ENCODE results near the gene MGAT5.

The MGAT5 gene

DNA sequence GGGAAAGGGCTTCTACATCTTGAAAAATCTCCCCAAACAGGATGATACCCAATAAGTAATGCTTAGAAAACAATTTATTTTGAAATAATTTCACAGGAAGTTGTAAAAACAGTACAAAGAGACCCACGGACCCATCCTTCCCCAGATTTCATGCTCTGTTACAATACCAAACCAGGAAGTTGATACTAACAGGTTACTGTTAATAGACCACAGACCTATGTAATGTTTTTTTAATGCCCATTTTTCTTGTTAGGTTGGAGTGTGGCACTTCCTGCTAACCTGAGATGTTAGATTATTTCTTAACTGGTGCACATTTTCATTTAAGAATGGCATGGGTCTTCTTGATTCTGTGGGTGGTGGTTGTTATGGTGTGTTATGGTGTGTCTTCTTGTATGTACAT, 21.4 kb upstream of the MGAT5 start:
- no peak for DNase-seq

DNA sequence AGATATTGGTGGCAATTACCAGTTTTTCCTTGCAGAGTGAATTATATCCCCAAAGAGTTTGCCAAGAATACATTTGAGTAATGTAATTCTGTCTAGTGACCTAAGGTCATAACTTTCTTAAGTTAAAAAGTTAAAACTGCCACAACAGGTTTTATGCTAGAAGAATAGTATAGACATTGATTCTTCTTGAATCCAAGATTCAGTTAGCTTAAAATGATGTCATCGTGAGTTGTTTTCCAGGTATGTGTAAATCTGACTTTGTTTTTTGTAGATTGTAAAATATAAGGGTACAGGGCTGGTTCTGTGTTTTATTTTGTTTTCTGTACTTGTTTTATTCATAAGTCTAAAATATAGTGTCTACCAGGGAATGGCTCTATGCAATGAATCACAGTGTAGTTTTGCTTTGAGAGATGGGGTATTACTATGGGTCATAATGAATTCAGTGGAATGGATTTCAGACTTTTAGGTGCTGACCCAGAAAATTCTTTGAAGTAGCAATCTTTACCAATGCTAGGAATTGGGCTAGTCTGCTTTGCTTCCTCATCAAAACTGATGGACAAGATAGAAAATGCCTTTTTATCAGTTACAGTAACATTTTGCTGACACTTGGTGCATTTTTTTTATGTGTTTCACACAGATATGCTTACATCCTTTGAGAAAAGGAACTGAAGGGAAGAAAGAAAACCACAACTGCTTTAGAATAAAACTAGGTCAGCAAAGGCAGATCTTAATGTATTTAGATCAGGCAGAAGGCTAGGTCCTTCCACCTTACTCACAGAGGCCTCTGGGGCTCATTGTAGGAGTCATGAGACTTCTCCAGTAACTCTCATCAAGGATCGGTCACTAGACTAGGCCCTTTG, 20.8 kb upstream of the MGAT5 start:
- no peak for DNase-seq

DNA sequence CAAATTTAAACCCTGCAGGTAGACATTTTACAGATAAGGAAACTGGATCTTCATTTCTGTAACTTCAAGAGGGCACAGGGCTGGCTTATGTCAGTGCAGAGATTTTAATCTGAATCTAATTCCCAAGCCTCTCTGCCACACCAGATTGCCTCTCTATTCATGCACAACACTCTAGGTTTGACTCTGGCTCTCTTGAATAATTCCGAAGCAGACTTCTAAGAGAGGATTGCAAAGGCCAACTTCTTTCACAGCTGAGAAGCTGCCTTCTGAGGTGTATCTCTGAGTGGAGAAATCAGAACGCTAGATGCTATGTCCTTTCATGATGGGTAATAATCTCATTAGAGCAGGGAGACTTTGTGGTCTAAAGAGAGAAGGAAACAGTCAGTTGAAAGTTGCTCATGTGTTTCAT, 20.1 kb upstream of the MGAT5 start:
- DNase-seq = no peak

DNA sequence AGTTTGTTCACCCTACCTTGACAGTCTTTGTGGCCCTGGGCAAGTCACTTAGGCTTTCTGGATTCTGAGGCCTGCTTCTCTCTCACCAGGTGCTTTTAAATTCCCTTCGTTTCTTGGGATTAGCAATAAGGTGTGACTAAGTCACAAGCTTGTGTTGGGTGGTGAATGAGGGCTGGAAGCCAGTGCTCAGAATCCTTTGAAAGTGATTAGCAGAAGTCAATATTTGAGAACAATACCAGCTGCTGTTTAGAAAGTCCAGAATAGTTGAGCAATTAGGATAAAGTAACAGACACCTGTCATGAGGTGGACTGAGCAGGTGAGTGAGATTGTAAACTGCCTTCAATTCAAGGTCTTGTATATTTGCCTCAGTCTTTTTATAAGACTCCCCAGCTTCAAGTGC, 19.3 kb upstream of the MGAT5 start:
- DNase-seq = no peak

DNA sequence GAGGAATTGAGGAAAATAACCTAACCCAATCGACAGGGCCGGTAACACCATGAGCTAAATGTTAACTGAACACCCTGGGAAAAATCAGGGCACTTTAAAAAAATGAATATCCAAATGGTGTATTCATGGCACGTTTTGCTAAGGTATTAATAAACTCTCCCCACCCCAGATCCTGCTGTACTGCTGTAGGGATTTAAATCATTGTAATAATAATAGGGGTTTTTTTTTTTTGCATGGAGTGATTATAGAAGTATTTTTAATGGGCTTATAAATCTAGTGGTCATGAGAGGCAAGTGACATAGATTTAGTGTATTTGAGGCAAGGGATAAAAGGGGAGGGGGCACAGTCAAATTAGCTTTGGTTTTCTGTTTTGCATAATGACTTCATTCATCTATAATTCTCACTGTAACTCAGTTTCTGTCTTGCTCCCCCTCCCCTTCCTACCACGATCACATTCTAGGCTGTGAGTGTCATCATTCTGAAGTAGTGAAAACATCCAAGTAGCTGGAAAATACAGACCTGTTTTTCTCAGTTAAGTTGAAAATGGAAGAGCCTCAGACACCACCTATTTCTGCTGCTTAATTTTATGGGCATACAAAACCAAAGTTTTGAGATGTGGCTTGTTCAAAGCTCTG, 18.2 kb upstream of the MGAT5 start:
- DNase-seq = no peak

DNA sequence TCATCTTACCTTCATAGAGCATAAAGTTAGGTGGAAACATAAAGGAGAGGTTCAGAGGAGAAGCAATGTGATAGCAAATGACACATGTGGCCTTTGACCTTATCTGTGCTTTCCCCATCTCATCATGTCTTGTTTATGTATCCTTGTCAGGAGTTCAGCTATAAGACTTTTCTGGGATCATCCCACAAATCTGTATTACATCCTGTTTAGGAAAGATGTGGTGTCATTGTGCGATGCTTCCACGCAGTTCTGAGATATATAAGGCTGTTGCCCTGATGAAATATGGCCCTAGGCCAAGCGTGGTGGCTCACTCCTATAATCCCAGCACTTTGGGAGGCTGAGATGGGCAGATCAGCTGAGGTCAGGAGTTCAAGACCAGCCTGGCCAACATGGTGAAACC, 15.5 kb upstream of the MGAT5 start:
- DNase-seq = no peak

DNA sequence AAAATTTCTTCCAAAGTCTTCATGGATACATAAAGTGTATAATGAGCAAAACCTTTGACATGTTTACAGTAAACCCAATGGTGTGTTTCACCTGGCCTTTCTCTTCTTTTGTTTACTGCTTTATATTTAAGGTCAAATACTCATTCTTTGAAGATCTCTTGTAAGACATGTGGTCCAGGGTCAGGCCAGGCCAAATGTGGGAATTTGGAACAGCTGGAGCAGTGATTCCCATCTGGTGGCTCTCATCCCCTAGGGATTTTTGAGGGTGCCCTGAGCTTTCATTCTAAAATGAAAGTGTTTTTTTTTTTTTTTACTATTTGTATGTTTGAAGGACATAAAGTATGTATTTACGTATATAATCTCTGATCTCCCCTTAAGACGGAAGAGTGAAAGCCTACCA, 13.8 kb upstream of the MGAT5 start:
- DNase-seq = no peak

DNA sequence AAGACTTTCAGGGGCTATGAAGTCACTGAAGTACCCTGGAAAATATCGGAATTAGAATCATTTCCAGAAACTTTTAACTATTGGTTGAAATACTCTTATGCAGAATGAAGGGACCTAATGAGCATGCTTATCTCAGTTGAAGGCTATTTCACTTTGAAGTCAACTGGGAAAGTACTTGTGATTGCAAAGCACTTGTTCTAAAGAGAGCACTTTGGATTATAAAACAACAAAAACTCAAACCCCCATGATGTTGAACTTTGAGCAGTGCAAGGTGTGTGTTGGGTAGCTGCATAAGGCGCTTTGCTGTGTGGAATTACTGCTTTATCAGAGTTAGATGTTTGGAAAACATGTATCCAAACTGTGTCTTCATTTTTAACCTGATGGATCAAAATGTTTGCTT, 12.0 kb upstream of the MGAT5 start:
- DNase-seq = no peak

DNA sequence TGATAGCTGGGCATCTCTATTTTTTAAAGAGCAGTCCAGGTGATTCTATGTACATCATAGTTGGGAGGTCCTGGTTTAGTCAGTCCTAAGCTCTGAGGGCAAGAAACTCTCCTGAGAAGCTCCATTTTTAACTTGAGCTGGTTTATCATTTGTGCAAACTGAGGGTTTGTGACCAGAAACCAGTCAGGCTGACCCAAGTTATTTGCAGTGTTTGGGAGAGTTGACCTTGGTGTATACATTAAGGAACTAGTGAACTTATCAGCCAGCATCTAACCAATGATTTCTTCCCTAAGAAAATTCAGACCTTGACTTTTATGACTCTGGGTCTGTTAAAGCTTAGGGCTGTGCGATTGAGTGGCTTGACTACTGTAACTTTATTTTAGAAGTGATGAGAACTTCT, 10.6 kb upstream of the MGAT5 start:
- no peak for DNase-seq

DNA sequence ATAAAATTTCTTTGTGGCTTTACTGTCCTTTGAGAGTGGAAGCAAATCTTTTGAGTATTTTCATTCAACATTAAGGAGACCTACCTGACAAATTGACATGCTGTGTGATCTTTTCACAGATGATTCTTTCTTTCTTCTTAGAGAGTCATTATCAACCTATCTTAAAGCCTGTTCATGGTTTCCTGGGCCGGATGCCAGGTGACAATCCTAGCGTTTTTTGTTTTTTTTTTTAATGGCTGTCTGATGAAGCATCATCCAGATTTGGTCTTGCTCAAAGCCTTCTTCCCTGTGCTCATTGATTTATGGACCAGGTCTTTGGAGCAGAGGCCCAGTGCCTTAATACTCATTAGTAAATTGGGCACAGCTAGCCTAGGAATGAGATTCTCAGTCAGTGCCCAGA, 9.8 kb upstream of the MGAT5 start:
- no peak for DNase-seq

DNA sequence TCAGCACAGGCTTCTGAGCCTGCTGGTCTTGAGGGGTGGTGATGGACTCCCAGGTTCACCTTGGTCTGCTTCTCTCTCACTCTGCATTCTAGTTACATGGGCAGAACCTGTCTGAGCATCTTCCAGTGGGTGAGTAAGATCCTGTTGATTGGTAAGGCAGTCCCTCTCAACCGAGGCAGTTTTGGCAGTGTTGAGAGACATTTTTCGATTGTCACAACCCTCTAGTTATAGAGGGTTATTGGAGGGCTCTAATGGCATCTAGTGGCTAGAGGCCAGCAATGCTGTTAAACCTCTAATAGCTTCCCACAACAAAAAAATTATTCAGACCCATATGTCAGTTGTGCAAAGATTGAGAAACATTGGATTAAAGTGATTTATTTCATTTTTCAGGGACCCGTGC, 9.3 kb upstream of the MGAT5 start:
- DNase-seq = no peak

DNA sequence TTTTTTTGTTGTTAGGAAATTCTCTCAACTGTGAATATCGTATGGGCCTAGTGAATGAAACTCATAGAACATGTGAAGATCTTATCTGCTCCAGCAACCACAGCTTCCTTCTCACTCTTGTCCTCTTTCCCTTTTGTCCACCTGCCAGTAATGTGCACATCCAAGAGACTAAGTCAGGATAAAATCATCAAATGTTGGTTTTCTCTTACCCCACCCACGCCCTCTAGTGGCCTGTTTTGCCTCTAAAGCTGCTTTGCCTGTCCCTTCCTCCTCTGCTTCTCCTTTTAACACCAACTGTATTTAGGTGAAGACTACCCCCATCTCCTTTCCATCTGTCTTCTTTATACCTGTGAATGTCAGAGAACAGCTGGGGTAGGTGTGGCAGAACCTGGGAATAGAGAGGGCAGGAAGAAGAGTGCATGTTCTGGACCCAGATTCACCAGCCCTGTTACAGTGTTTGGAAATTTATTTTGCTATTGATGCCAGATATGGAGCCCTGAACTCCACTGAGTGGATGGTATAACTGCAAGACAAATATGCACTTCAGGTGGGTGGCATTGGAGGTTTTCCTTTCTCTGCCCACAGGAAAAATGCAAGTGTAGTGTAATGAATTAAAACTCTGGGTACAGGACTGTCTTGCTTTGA, 8.4 kb upstream of the MGAT5 start:
- no peak for DNase-seq

DNA sequence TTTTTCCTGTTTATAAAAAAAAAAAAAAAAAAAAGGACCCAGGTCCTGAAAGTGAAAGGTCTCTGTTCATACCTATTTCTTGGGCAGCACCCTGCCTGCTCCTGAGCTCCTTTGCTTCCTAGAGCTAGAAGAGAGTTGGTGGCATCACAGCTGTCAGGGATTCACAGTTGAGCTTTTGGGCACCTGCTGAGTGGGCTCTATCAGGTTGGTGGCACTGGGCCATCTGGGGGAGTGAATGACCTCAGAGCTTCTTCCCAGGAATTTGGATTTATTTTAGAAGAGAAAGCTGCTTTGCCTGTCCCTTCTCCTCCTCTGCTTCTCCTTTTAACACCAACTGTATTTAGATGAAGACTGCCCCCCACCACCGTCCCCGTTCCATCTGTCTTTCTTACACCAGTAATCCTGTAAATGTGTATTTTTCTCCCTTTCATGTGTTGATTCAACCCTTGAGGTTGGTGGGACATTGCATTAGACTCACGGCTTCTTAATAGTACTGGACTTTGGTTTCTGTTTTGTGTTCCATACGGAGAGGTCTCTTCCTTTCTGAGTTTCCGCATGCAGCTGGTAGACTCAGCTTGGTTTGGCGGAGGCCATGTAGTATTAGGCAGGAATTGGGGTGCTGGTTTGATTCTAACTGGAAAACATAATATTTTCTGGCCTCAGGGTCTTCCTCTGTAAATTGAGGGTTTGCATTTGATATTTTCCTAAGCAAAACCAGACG, 7.6 kb upstream of the MGAT5 start:
- DNase-seq = no peak

DNA sequence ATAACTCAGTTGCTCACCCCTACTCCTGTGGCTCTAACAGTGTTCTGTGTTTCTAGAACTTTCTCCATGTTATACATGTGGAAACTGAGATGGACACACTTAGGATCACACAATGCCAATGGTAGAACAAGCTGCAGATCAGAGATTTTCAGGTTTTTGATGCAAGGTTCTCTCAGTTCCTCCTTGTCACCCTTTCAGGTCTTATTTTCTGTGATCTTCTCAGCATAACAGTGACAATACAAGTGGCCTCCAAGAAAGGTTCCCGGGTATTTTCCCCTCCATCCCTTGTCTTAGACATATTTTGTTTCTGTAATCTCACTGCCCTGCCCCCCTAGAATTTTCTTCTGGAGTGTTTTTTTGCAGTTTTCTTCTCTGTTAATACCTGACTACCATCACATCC, 6.2 kb upstream of the MGAT5 start:
- no peak for DNase-seq

DNA sequence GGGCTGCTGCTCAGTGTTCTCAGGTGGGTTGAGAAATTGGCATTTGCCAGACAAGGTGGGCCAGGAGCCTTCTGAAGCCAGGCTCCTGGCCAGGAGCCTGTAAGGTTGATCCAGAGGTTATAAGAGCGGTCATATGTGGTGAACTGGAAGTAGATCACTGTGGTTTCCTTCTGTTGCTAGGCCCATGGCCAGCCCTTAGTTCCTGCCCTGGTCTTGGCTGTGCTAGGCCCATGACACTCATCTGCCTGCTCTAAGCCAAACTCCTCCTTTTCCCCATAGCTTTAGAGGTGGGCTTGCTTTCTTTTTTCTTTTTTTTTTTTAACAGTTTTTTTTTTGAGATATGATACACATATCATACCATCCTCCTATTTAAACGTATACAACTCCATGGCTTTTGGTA, 5.0 kb upstream of the MGAT5 start:
- no peak for DNase-seq

DNA sequence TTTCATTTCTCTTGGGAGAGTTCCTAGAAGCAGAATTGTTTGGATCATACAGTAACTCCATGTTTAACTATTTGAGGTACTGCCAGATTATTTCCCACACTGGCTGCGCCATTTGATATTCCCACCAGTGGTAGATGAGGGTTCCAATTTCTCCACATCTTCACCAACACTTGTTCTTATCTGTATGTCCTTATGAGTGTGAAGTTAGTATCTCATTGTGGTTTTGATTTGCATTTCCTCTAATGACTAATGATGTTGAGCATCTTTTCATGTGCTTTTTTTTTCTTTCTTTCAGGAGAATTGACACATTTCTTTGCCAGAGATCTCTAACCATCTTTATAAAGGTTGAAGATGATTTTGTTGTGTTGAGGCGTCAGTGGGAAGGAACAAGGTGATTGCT, 4.1 kb upstream of the MGAT5 start:
- DNase-seq = no peak

DNA sequence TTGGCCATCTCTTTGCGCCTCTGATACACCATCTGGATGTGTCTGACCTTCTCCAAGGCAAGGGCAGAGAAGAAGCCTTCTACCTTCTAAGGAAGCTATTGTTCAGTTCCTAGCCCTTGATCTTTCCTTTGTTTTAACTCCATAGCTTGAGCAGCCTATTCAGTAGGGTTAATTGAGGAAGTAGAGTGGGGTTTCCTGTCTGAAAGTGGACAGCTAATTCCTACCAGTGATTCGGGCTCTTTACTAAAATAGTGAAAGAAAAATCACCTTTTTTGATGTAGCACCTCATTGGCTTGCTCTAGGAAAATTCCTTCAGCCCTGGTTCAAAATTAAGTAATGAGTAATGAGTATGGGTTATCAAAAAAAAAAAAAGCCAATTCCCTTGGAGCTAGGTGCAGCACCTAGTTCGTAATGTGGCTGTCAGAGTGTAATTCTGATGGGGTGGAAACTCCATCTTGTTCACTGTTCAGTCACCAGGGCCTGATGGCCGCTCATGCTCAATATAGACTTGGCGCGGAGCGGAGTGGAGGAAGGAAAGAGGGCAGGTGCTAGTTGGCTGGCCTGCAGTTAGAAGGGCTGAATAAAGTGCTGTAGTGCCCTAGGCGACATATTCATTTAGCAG, 2.9 kb upstream of the MGAT5 start:
- DNase-seq = no peak

DNA sequence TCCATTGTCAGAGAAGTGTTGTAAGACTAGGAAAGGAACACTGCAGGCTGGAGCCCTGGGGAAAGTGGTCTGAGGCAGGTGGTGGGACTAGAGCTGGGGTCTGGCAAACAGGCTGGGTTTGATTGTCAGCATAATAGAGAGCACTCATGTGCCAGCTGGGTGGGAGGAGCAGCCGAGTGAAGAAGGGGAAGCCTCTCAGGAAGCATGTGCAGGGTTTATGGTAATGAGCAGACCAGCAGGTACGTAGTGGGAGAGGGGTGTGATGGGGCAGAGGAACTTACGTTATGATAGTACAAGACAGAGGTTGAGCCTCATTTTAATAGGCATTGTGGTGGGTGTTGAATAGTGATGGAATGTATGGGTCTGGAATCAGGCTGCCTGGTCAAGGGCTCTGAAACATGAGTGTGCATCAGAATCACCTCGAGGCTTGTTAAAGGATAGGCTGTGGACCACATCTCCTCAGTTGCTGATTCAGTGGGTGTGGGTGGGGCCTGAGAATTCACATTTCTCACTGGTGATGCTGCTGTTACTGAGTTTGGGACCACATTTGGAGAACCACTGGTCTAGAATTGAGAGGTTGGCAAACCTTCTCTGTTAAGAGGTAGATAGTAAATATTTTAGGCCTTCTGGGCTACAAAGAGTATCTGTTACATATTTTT, 1.7 kb upstream of the MGAT5 start:
- no peak for DNase-seq

DNA sequence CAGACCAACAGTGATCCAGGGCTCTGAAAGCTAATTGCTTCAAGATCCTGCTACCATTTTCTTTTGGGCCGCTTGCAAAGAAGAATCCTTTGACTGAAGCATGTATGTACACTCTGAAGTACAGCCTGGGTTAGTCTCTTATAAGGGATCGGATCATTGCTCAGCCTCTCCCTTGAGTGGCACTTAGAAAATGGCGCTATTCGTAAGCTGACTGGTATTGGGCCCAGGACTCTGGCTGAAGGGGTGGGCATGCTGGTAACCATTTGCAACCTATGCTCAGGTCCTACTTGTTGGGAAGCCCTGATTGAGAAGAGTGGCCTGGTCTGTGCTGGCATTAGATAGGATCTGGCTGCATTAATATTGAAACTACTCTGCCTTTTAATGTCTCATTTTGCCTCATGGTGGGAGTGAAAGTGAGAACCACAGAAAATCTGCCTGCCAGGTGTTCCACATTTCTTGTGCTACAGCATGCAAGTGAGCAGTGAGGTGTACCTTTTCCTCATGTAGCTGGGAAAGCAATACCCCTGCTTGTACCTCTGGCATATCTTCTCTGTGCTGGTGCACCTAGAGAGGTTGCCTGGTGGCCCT, 661 bp upstream of the MGAT5 start:
- DNase-seq = no peak

DNA sequence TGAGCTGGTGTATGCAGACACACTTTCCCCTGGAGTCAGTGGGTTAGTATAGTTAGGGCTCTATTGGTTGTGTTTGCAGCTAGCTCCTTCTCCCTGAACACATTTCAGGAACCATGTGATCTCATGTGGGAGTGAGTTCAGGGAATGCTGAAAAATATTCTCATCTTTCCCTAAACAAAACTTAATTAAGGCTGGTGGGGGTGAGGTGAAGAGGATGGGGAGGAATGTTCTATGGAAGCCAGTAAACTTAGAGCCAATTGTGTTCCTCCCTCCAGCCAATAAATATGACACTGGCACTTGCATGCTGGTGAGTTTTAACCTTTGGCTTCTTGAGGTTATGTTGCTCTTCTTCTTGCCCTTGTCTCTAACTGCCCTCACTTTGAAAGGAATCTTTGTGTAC, 952 bp downstream of the MGAT5 start:
- DNase-seq = no peak

DNA sequence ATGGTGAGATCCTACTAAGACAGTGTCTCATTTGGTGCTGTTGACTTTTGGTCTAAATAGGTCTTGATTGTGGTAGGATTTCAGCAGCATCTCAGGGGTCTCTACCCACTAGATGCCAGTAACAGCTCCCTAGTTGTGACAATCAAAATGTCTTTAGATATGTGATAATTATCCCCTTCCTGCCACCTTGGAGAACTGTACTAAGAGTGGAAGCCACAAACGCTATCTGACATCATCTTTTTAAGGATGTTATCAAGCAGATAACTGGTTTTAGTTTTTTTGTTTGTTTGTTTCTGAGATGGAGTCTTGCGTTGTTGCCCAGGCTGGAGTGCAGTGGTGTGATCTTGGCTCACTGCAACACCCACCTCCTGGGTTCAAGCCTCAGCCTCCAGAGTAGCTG, 3.1 kb downstream of the MGAT5 start:
- DNase-seq = no peak

DNA sequence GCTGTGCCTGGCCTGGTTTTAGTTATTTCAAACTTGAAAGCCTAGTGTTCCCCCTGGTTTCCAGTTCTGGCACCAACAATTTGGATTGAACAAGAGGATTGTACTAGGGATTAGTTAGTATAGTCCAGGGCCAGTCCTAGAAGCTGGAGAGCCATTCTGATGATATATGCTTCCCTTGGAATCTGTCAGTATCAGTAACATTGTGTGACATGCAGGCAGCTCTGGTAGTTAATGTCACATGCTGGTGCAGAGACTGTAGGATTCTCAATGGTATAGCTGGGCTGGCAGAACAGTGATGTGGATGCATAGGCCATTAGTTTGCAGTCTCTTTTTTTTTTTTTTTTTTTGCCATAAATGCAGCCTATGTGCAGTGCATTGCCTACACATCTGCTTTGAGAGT, 3.6 kb downstream of the MGAT5 start:
- DNase-seq = no peak

Measured in GOT3 (cell line).